Heart left ventricle (tissue), 16 donors: ENCODE measurements around the gene PDE6B. TPM values are rescaled to one million over a fixed set of nuclear protein-coding genes. Genes with fewer than 3 reads are reported as not detected.
"Not testable (repeated sequence)": the region's sequence is repeated elsewhere in the genome, so short reads cannot be mapped to it uniquely, and the experiment has no call there.

ENCODE experiments used
- ATAC-seq, 4 donors: fragments of 200-7000 bp; cut with Tn5 transposase; one replicate each; pipeline ENCODE4 v1.9.1; 2020 to 2022; ENCODE audit warnings: moderate library complexity in 4 of 4, mild to moderate bottlenecking in 3 of 4, moderate number of reproducible peaks in 1 of 4
- DNase-seq, 5 donors: peaks; one replicate each; pipeline ENCODE4 v3.0.0-alpha.2; 2020
- H3K27ac ChIP-seq, 12 donors: fragments of 200-600 bp; sonication (generic) in 4 of 12; one replicate each; pipeline versions ENCODE4 v1.5.0 to v1.8.0; 2016 to 2022; ENCODE audit warnings: mild to moderate bottlenecking in 2 of 12
- H3K27me3 ChIP-seq, 9 donors: fragments of 200-600 bp; sonication (generic) in 2 of 9; one replicate each; pipeline versions ENCODE4 v1.5.1 to v1.8.0; 2016 to 2022; ENCODE audit warnings: mild to moderate bottlenecking in 3 of 9
- H3K36me3 ChIP-seq, 9 donors: fragments of 200-600 bp; sonication (generic) in 2 of 9; one replicate each; pipeline versions ENCODE4 v1.5.0 to v1.8.0; 2018 to 2022; ENCODE audit warnings: mild to moderate bottlenecking in 2 of 9
- H3K4me1 ChIP-seq, 12 donors: fragments of 200-600 bp; sonication (generic) in 4 of 12; one replicate each; pipeline versions ENCODE4 v1.5.0 to v1.8.0; 2016 to 2022; ENCODE audit warnings: mild to moderate bottlenecking in 3 of 12
- H3K4me3 ChIP-seq, 12 donors: fragments of 200-600 bp; sonication (generic) in 4 of 12; one replicate each; pipeline versions ENCODE4 v1.5.0 to v1.8.0; 2017 to 2022; ENCODE audit warnings: mild to moderate bottlenecking in 9 of 12, moderate library complexity in 4 of 12
- H3K9me3 ChIP-seq, 12 donors: fragments of 200-600 bp; sonication (generic) in 4 of 12; one replicate each; pipeline versions ENCODE4 v1.5.0 to v1.8.0; 2016 to 2022; ENCODE audit warnings: mild to moderate bottlenecking in 1 of 12
- CTCF ChIP-seq, 12 donors: fragments of 200-600 bp; sonication (generic) in 4 of 12; IDR thresholded peaks; one replicate each; pipeline versions ENCODE4 v1.5.0 to v1.8.0; 2018 to 2022; ENCODE audit warnings: antibody characterized with exemption in 12 of 12, mild to moderate bottlenecking in 5 of 12
- POLR2A ChIP-seq, 2 donors: fragments of 450-650 bp; IDR thresholded peaks; one replicate each; pipeline ENCODE4 v1.6.1; 2017; ENCODE audit warnings: antibody characterized with exemption in 2 of 2, mild to moderate bottlenecking in 2 of 2, moderate library complexity in 2 of 2
- WGBS, 4 donors: extraction: QIAGEN DNeasy Blood & Tissue Kit in 2 of 4; methylation state at CpG; one replicate each; pipeline versions ENCODE4 v1.1.5 to v1.1.7; 2013 to 2018; 5-methylcytosine and 5-hydroxymethylcytosine counted together
- intact Hi-C, 10 donors: fragments of 100-400 bp; cut with DNase I; formaldehyde crosslinking; loops; one replicate each; pipeline versions ENCODE4 v1.11.1 to v1.14.2; 2022
- polyA plus RNA-seq, 2 donors: library from polyadenylated mRNA; stranded (reverse); fragments of 200-250 nt; gene quantifications; one replicate each; pipeline ENCODE4 v1.2.3, GENCODE V29; 2013
- total RNA-seq, 9 donors: library from RNA; depleted of rRNA in 2 of 9; stranded (reverse); fragments of >200 nt in 2 of 9; fragmentation: NEBNext Ultra II Directional in 3 of 9; extraction: Animal tissue kit (Norgen Biotek cat#: 25700) in 3 of 9; gene quantifications; one replicate each; pipeline versions ENCODE4 v1.1.0 to v1.2.4, GENCODE V29; 2016 to 2023
- donor health status: ischemic (EF 13 %, LVEDD 7.1; RV severe dilation, severe dysfunction).
- donor health status: healthy with polysubstance abuse.
- donor health status: DM: no; HTN: yes; CAD: no.
- donor health status: DM: no; HTN: no; CAD: no.
- donor health status: ischemic (EF 25% LVEDD 6.9; RV normal size, moderate dysfunction).
- donor health status: ischemic (EF 25% LVEDD 5.7; RV mildly dilated, moderate dysfunction).
- donor health status: healthy.
- donor health status: DM: yes; HTN: yes; CAD: no.
- donor health status: ischemic (EF 35%, LVEDD 5.7; RV mildly dilated, moderate dysfunction).
- donor health status: nonischemic (EF 11% LVEDD 7.7; RV severe dilation, severe dysfunction).
- donor health status: DM: yes; HTN: yes; CAD: no.
- donor health status: PGD.
- donor health status: ischemic (EF 29% LVEDD 5.4; RV normal size, mild dysfunction).
- donor health status: nonischemic (EF 23%, LVEDD 6.1; RV moderate dilation, normal function).

The PDE6B gene
- total and polyA plus RNA-seq, 11 donors, result 0.61 to 8.4 (median 3.5) TPM

- intact Hi-C loops, result no loop called here
- 72 to 85% (median 75%) methylated on average over 36 of the region's 36 CpGs for WGBS, 4 donors
- DNase-seq, result no peak
- H3K27me3 ChIP-seq, result peaks cover 0 to 15% (median 7%) of the 10 kb centered on the region in 9 donors
- no peaks in the 10 kb centered on the region for H3K36me3 ChIP-seq
- no peak overlapping the region for H3K4me3 ChIP-seq
- peaks cover 0 to 19% (median 5%) of the 10 kb centered on the region in 12 donors for H3K9me3 ChIP-seq
- TF ChIP-seq CTCF (IDR thresholded peaks at IDR 0.05) (no peak), POLR2A (IDR thresholded peaks at IDR 0.05) (no peak)
- H3K27ac ChIP-seq, result no peak overlapping the region
- H3K4me1 ChIP-seq, result no peaks in the 10 kb centered on the region
- no peak for ATAC-seq
Observed at GRCh38 chr4:588351-588849, 37.0 kb upstream of the PDE6B start.

DNA sequence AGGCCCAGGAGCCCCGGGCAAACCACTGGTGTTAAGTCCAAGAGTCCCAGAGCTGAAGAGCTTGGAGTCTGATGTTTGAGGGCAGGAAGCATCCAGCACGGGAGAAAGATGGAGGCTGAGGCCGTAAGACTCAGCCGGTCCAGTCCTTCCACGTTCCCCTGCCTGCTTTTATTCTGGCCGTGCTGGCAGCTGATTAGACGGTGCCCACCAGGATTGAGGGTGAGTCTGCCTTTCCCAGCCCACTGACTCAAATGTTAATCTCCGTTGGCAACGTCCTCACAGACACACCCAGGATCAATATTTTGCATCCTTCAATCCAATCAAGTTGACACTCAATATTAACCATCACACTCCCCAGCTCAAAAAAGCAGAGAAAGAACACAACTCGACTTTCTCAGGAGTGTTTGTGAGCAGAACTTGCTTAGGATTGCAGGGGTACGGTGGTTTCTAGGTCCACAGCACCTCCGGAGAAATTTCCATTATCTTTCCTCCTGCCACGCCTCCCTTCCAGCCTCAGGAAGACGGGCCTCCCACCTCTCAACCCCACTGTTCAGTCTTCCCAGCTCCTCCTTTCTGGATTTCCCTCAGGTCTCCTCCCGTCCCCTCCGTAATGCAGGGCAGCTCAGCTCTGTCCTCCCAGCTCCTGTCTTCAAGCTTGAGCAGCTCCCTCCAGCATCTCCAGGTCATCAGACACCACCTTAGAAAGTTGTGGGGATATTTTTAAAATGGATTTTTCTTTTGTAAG lies 36.0 kb upstream of the PDE6B start:
- Histone ChIP-seq H3K4me3 (no peak overlapping the region), H3K9me3 (peaks cover 0 to 12% (median 2%) of the 10 kb centered on the region in 12 donors), H3K27me3 (peaks cover 0 to 7% (median 4%) of the 10 kb centered on the region in 9 donors), H3K4me1 (no peaks in the 10 kb centered on the region), H3K27ac (no peak overlapping the region), H3K36me3 (no peaks in the 10 kb centered on the region)
- TF ChIP-seq CTCF (IDR thresholded peaks at IDR 0.05) (no peak), POLR2A (IDR thresholded peaks at IDR 0.05) (no peak)
- intact Hi-C loops, result no loop called here
- ATAC-seq, result no peak
- DNase-seq, result no peak
- WGBS, 4 donors, result 80 to 86% (median 85%) methylated on average over 16 of the region's 16 CpGs

- H3K27ac ChIP-seq, result no peak overlapping the region
- intact Hi-C loops, result no loop called here
- H3K4me1 ChIP-seq, result no peaks in the 10 kb centered on the region
- TF ChIP-seq POLR2A (IDR thresholded peaks at IDR 0.05) (no peak), CTCF (IDR thresholded peaks at IDR 0.05) (no peak)
- no peak for ATAC-seq
- H3K9me3 ChIP-seq, result peaks cover 0 to 13% (median 0%) of the 10 kb centered on the region in 12 donors
- 91 to 97% (median 93%) methylated on average over 11 to 12 of the region's 12 CpGs for WGBS, 4 donors
- no peak overlapping the region for H3K4me3 ChIP-seq
- DNase-seq, result no peak
- H3K27me3 ChIP-seq, result peaks cover 0 to 7% (median 4%) of the 10 kb centered on the region in 9 donors
- no peaks in the 10 kb centered on the region for H3K36me3 ChIP-seq
Observed at GRCh38 chr4:590313-590841, 35.0 kb upstream of the PDE6B start.

GRCh38 chr4:592178-592577 lies 33.2 kb upstream of the PDE6B start:
- H3K4me3 ChIP-seq, H3K36me3 ChIP-seq, H3K4me1 ChIP-seq, ATAC-seq, H3K27me3 ChIP-seq, intact Hi-C loops, H3K27ac ChIP-seq, DNase-seq: not testable (repeated sequence)
- WGBS, 4 donors, result 80 to 84% (median 83%) methylated on average over 12 to 13 of the region's 13 CpGs
- peaks cover 0 to 13% (median 0%) of the 10 kb centered on the region in 12 donors for H3K9me3 ChIP-seq
